Measurements from ENCODE around the gene TTC12.

Gene TTC12

DNA sequence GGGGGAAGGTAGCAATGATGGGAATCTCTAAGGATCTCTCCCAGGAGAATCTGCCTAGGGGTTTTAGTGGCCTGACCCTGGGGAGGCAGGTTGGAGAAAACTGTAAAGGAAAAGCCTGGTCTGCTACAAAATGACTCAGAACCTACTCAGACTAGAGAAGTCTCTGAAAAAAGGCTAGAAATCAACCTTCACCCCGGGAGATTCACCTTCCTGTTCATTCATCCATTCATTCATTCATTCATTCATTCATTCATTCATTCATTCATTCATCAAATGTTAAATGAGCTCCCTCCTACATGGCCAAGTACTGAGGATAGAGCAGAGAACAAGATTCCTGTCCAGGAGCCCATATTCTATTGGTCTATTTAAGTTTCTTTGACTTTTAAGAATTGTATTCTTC, 64.3 kb downstream of the TTC12 start:
- H3K4me3 ChIP-seq (ENCODE audit: low read depth in 1 of 2, low read length in 2 of 2) = no peak overlapping the region
- no peaks in the 10 kb centered on the region for H3K4me1 ChIP-seq (ENCODE audit: insufficient read depth, low read length)
- H3K9me3 ChIP-seq (ENCODE audit: low read length) = no peaks in the 10 kb centered on the region
- no peak overlapping the region for H3K27ac ChIP-seq (ENCODE audit: low read depth, low read length)
- H3K36me3 ChIP-seq (ENCODE audit: insufficient read depth, low read length) = no peaks in the 10 kb centered on the region
- no peaks in the 10 kb centered on the region for H3K27me3 ChIP-seq (ENCODE audit: control insufficient read depth in 1 of 2, insufficient read depth in 2 of 2, low read length in 2 of 2)
- no peak overlapping the region for H3K9ac ChIP-seq (ENCODE audit: low read length)

DNA sequence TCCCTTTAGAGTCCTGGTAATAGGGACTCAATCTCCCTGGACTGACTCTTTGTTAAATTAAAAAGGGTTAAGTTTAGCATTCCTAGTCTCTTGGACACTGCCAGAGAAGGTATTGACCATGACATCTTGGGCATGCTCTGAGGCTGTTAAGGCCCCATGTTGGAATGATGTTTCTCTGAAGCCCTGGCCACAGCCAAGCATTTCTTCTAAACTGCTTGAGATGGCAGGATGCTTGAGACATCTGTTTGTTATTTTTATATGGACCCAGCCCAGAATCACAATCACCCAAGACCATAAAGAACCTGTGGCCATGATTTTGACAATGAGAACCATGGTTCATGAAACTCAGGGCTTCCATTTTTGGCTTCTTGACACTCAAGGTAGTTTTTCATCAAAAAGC, 67.7 kb downstream of the TTC12 start:
- H3K36me3 ChIP-seq (ENCODE audit: insufficient read depth, low read length) = no peaks in the 10 kb centered on the region
- peaks cover 0 to 7% of the 10 kb centered on the region in 2 donors for H3K27me3 ChIP-seq (ENCODE audit: control insufficient read depth in 1 of 2, insufficient read depth in 2 of 2, low read length in 2 of 2)
- no peaks in the 10 kb centered on the region for H3K4me1 ChIP-seq (ENCODE audit: insufficient read depth, low read length)
- no peak overlapping the region for H3K9ac ChIP-seq (ENCODE audit: low read length)
- H3K4me3 ChIP-seq (ENCODE audit: low read depth in 1 of 2, low read length in 2 of 2) = no peak overlapping the region
- no peak overlapping the region for H3K27ac ChIP-seq (ENCODE audit: low read depth, low read length)
- H3K9me3 ChIP-seq (ENCODE audit: low read length) = no peaks in the 10 kb centered on the region

DNA sequence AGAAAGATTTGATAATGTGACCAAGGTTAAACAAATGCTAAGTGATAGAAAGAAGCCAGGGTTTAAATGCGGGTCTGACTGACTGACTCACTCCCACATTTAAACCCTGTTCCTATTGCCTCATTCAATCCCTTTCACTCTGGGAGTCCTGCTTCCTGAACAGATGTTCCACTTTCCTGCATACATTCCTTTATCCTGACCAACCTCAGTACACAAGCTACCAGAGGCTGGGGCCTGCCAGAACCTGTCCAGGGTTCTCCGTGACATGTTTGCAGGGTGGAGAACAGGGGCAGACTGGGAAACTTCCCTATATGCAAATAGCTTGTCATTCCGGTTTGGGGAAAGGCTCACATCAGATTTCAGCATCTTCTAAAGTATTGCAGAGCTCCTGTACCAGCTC, 70.2 kb downstream of the TTC12 start:
- H3K27ac ChIP-seq (ENCODE audit: low read depth, low read length) = no peak overlapping the region
- H3K9me3 ChIP-seq (ENCODE audit: low read length) = no peaks in the 10 kb centered on the region
- H3K27me3 ChIP-seq (ENCODE audit: control insufficient read depth in 1 of 2, insufficient read depth in 2 of 2, low read length in 2 of 2) = peaks cover 0 to 23% of the 10 kb centered on the region in 2 donors
- H3K9ac ChIP-seq (ENCODE audit: low read length) = no peak overlapping the region
- no peaks in the 10 kb centered on the region for H3K36me3 ChIP-seq (ENCODE audit: insufficient read depth, low read length)
- no peak overlapping the region for H3K4me3 ChIP-seq (ENCODE audit: low read depth in 1 of 2, low read length in 2 of 2)
- H3K4me1 ChIP-seq (ENCODE audit: insufficient read depth, low read length) = no peaks in the 10 kb centered on the region

DNA sequence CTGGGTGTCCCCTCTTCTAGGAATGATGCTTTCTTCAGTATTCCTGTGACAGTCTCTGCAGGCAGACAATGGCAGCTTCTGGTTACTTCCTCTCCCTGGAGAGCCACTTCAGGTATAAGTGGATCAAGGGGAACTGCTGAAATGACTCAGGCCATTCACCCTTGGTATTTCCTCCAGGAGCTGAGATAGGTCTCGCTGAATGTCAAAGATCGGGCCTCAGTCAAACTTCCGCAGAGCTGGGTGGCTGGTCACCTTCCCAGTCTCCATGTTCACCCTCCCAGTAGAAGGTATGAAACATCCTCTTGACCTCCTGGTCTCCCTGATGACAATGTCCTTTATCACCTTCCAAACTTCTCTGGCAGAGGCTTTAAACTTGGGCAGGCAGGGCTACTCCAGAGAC, 71.4 kb downstream of the TTC12 start:
- Histone ChIP-seq H3K27ac (ENCODE audit: low read depth, low read length) (no peak overlapping the region), H3K36me3 (ENCODE audit: insufficient read depth, low read length) (no peaks in the 10 kb centered on the region), H3K9ac (ENCODE audit: low read length) (no peak overlapping the region), H3K27me3 (ENCODE audit: control insufficient read depth in 1 of 2, insufficient read depth in 2 of 2, low read length in 2 of 2) (peaks cover 0 to 23% of the 10 kb centered on the region in 2 donors), H3K4me1 (ENCODE audit: insufficient read depth, low read length) (no peaks in the 10 kb centered on the region), H3K9me3 (ENCODE audit: low read length) (no peaks in the 10 kb centered on the region), H3K4me3 (ENCODE audit: low read depth in 1 of 2, low read length in 2 of 2) (no peak overlapping the region)

DNA sequence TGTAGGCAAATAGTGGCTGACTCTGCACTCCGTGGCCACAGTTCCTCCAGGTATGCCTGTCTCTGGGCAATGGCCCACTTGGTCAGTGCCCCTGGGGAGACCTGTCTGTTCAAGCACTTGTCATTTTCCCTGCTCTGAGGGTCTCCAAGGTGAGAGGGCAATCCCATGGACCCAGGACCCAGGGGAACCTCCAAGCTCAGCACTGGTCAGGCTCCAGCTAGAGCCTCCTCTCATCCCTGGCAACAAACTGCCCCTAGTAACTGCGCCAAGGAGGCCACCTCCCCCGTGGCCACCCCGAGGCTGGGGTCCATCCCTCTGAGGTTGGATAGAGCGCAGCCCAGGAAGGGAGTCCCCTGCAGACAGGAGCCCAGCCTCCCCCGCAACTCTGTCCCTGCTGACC, 72.5 kb downstream of the TTC12 start:
- H3K9me3 ChIP-seq (ENCODE audit: low read length) = no peaks in the 10 kb centered on the region
- H3K4me1 ChIP-seq (ENCODE audit: insufficient read depth, low read length) = no peaks in the 10 kb centered on the region
- H3K4me3 ChIP-seq (ENCODE audit: low read depth in 1 of 2, low read length in 2 of 2) = no peak overlapping the region
- no peaks in the 10 kb centered on the region for H3K36me3 ChIP-seq (ENCODE audit: insufficient read depth, low read length)
- H3K9ac ChIP-seq (ENCODE audit: low read length) = no peak overlapping the region
- peaks cover 0 to 23% of the 10 kb centered on the region in 2 donors for H3K27me3 ChIP-seq (ENCODE audit: control insufficient read depth in 1 of 2, insufficient read depth in 2 of 2, low read length in 2 of 2)
- H3K27ac ChIP-seq (ENCODE audit: low read depth, low read length) = no peak overlapping the region

DNA sequence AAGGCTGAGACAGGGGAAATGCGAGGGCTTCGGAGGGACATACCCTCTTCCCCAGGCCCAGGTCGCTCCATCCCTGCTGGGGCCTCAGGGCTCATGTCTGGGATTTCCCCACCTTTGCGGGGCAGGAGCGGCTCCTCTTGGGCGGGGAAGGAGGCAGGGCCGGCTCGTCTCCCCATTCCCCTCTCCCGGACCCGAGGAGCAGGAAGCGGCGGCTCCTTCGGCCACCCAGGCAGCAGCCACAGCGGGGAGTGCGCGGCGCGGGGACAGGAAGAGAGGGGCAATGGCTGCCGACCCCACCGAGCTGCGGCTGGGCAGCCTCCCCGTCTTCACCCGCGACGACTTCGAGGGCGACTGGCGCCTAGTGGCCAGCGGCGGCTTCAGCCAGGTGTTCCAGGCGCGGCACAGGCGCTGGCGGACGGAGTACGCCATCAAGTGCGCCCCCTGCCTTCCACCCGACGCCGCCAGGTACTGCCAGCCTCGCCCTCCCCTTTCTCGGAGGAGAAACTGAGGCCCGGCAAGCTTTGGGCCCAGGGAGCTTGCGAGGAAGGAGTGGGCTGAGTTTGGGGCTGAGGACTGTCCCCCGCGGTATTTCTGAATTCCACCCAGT, 73.3 kb downstream of the TTC12 start, which contains the start of gene ANKK1:
Gene ANKK1 (plus strand): TSS at position 175 of the 607 bp plus-strand sequence. CDS start 106 bp downstream, at position 281.
- Histone ChIP-seq H3K9me3 (ENCODE audit: low read length) (no peaks in the 10 kb centered on the region), H3K9ac (ENCODE audit: low read length) (no peak within 1 kb of the TSS), H3K27ac (ENCODE audit: low read depth, low read length) (no peak within 1 kb of the TSS), H3K4me1 (ENCODE audit: insufficient read depth, low read length) (no peaks in the 10 kb centered on the region), H3K36me3 (ENCODE audit: insufficient read depth, low read length) (no peaks in the 10 kb centered on the region), H3K27me3 (ENCODE audit: control insufficient read depth in 1 of 2, insufficient read depth in 2 of 2, low read length in 2 of 2) (peaks cover 0 to 23% of the 10 kb centered on the region in 2 donors), H3K4me3 (ENCODE audit: low read depth in 1 of 2, low read length in 2 of 2) (no peak within 1 kb of the TSS)

DNA sequence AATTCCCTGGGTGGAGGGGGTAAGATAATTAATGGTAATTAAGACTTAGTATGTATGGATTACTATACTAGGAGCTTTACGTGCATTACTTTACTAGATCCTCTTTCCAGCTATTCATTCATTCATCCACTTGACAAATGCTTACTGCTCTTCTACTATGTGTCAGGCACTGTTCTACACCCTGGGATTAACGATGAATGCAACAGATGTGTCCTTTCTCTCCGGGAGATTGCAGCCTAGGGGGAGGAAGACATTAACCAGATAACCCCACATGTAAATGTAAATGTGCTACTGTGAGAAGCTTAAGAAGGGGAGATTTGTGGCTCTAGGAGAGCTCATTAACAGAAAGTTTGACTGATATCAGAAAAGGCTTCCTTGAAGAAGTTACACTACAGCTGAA, 74.9 kb downstream of the TTC12 start:
- no peaks in the 10 kb centered on the region for H3K4me1 ChIP-seq (ENCODE audit: insufficient read depth, low read length)
- no peak overlapping the region for H3K27ac ChIP-seq (ENCODE audit: low read depth, low read length)
- H3K36me3 ChIP-seq (ENCODE audit: insufficient read depth, low read length) = no peaks in the 10 kb centered on the region
- H3K27me3 ChIP-seq (ENCODE audit: control insufficient read depth in 1 of 2, insufficient read depth in 2 of 2, low read length in 2 of 2) = peaks cover 0 to 23% of the 10 kb centered on the region in 2 donors
- no peaks in the 10 kb centered on the region for H3K9me3 ChIP-seq (ENCODE audit: low read length)
- no peak overlapping the region for H3K4me3 ChIP-seq (ENCODE audit: low read depth in 1 of 2, low read length in 2 of 2)
- H3K9ac ChIP-seq (ENCODE audit: low read length) = no peak overlapping the region

DNA sequence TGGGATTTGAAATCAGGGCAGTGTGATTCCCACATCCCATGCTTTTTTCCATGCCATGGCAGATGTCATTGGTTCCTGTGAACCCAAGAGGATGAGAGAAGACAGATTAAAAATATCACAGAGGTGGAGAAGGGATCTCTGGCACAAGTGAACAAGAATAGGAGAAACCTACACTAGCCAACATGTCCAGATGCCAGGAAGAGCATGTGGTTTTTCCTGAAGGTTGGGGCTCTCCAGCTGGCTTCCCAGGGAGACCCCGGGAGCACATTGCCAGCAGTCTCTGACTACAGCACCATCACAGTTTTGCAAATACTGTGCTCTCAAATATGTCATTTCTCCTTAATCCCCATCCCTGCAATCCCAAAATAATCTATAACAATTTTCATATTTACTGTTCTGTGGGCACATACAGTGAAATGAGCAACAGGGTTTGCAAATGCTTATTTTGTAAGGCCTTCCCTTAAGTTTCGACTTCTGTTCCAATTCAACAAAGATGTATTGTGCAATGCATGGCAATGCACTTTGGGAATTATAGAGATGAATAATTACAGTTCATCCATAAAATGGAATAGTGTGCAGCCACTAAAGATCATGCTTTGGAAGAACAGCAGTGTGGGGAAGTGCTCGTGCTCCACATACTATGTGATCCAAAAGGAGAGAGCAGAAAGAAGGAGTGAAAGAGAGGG, 78.0 kb downstream of the TTC12 start:
- no peaks in the 10 kb centered on the region for H3K4me1 ChIP-seq (ENCODE audit: insufficient read depth, low read length)
- no peak overlapping the region for H3K9ac ChIP-seq (ENCODE audit: low read length)
- no peaks in the 10 kb centered on the region for H3K9me3 ChIP-seq (ENCODE audit: low read length)
- H3K4me3 ChIP-seq (ENCODE audit: low read depth in 1 of 2, low read length in 2 of 2) = no peak overlapping the region
- peaks cover 0 to 13% of the 10 kb centered on the region in 2 donors for H3K27me3 ChIP-seq (ENCODE audit: control insufficient read depth in 1 of 2, insufficient read depth in 2 of 2, low read length in 2 of 2)
- no peaks in the 10 kb centered on the region for H3K36me3 ChIP-seq (ENCODE audit: insufficient read depth, low read length)
- no peak overlapping the region for H3K27ac ChIP-seq (ENCODE audit: low read depth, low read length)

DNA sequence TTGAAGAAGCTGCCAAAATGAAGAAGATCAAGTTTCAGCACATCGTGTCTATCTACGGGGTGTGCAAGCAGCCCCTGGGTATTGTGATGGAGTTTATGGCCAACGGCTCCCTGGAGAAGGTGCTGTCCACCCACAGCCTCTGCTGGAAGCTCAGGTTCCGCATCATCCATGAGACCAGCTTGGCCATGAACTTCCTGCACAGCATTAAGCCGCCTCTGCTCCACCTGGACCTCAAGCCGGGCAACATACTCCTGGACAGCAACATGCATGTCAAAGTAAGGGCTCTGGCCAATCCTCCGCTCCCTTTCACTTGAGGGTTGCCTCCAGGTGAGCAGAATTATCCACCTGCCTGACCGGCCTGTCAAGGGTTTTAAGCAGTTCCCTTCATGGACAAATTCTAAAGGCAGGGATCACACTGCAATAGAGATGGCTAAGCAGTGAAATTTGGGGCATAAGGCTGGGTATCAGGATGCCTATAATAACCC, 79.2 kb downstream of the TTC12 start:
- H3K9ac ChIP-seq (ENCODE audit: low read length) = no peak overlapping the region
- H3K36me3 ChIP-seq (ENCODE audit: insufficient read depth, low read length) = no peaks in the 10 kb centered on the region
- H3K4me1 ChIP-seq (ENCODE audit: insufficient read depth, low read length) = no peaks in the 10 kb centered on the region
- no peaks in the 10 kb centered on the region for H3K9me3 ChIP-seq (ENCODE audit: low read length)
- no peak overlapping the region for H3K27ac ChIP-seq (ENCODE audit: low read depth, low read length)
- H3K4me3 ChIP-seq (ENCODE audit: low read depth in 1 of 2, low read length in 2 of 2) = no peak overlapping the region
- H3K27me3 ChIP-seq (ENCODE audit: control insufficient read depth in 1 of 2, insufficient read depth in 2 of 2, low read length in 2 of 2) = peaks cover 0 to 1% of the 10 kb centered on the region in 2 donors

DNA sequence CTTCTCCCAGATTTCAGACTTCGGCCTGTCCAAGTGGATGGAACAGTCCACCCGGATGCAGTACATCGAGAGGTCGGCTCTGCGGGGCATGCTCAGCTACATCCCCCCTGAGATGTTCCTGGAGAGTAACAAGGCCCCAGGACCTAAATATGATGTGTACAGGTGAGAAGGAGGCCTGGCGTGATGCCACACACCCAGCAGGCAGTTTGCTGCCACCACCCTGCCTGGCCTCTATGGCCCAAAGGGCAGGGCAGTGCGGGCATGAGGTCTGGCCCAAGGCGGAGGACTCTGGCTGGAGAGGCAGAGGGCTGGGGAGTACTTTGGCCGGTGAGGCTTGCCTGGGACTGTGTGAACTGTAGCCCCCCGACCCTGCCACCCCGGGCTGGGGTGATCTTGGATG, 80.5 kb downstream of the TTC12 start:
- Histone ChIP-seq H3K27me3 (ENCODE audit: control insufficient read depth in 1 of 2, insufficient read depth in 2 of 2, low read length in 2 of 2) (no peaks in the 10 kb centered on the region), H3K9ac (ENCODE audit: low read length) (no peak overlapping the region), H3K4me1 (ENCODE audit: insufficient read depth, low read length) (no peaks in the 10 kb centered on the region), H3K4me3 (ENCODE audit: low read depth in 1 of 2, low read length in 2 of 2) (no peak overlapping the region), H3K9me3 (ENCODE audit: low read length) (no peaks in the 10 kb centered on the region), H3K27ac (ENCODE audit: low read depth, low read length) (no peak overlapping the region), H3K36me3 (ENCODE audit: insufficient read depth, low read length) (no peaks in the 10 kb centered on the region)

DNA sequence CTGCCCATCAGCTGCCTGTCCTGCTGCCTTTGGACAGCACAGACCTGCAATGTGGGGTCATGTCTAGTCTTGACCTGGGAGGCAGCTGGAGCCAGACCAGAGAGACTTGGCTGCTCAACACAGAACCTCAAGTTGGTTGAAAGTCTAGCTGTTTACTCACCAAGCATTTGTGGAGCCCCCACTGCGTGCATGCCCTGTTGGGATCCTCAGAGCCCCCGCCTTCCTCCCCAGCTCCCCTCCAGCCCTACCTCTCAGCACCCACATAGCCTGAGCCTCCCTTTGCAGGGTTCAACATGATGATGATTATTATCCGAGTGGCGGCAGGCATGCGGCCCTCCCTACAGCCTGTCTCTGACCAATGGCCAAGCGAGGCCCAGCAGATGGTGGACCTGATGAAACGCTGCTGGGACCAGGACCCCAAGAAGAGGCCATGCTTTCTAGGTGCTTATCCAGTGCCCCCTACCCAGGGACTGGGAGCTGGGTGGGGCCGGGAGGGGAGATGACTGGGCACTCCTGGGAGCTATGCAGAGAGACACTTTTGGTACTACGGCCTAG, 81.5 kb downstream of the TTC12 start:
- no peaks in the 10 kb centered on the region for H3K4me1 ChIP-seq (ENCODE audit: insufficient read depth, low read length)
- no peaks in the 10 kb centered on the region for H3K27me3 ChIP-seq (ENCODE audit: control insufficient read depth in 1 of 2, insufficient read depth in 2 of 2, low read length in 2 of 2)
- no peak overlapping the region for H3K9ac ChIP-seq (ENCODE audit: low read length)
- no peak overlapping the region for H3K4me3 ChIP-seq (ENCODE audit: low read depth in 1 of 2, low read length in 2 of 2)
- H3K27ac ChIP-seq (ENCODE audit: low read depth, low read length) = no peak overlapping the region
- H3K9me3 ChIP-seq (ENCODE audit: low read length) = no peaks in the 10 kb centered on the region
- H3K36me3 ChIP-seq (ENCODE audit: insufficient read depth, low read length) = no peaks in the 10 kb centered on the region
